Neural cell (in vitro differentiated cells): ENCODE measurements around the gene TMCO4. TPM values are rescaled to one million over a fixed set of nuclear protein-coding genes. Genes with fewer than 3 reads are reported as not detected.

ENCODE experiments used
- H2AFZ ChIP-seq: fragments of 200-600, 300-800 bp; sonication (generic), shearing (Covaris generic); 2 replicates; pipeline ENCODE4 v1.6.0; 2014; ENCODE audit warnings: low read depth, mild to moderate bottlenecking, antibody characterized with exemption, low read length, moderate library complexity
- H3F3A ChIP-seq: fragments of 200-600 bp; shearing (Covaris generic); 2 replicates; pipeline ENCODE4 v1.6.1; 2016; ENCODE audit warnings: mild to moderate bottlenecking, moderate library complexity, mixed read lengths, antibody characterized with exemption, low read length; ENCODE audit not compliant: insufficient read depth, poor library complexity, severe bottlenecking
- H3K27ac ChIP-seq: fragments of 200-600, 300-800 bp; sonication (generic), shearing (Covaris generic); 2 replicates; pipeline ENCODE4 v1.5.1; 2014; ENCODE audit warnings: mild to moderate bottlenecking, low read length, moderate library complexity
- H3K27me3 ChIP-seq: fragments of 300-800, 200-600 bp; sonication (generic), shearing (Covaris generic); 2 replicates; pipeline ENCODE4 v1.6.0; 2014; ENCODE audit warnings: mild to moderate bottlenecking, low read depth, low read length, moderate library complexity; ENCODE audit not compliant: insufficient read depth
- H3K36me3 ChIP-seq: fragments of 300-800, 200-600 bp; sonication (generic), shearing (Covaris generic); 2 replicates; pipeline ENCODE4 v1.5.1; 2014; ENCODE audit warnings: mild to moderate bottlenecking, antibody characterized with exemption, low read length, moderate library complexity; ENCODE audit not compliant: insufficient read depth
- H3K4me2 ChIP-seq: fragments of 300-800, 200-600 bp; sonication (generic), shearing (Covaris generic); 2 replicates; pipeline ENCODE4 v1.6.0; 2014; ENCODE audit warnings: mild to moderate bottlenecking, low read length
- H3K4me3 ChIP-seq: fragments of 300-800, 200-600 bp; sonication (generic), shearing (Covaris generic); 2 replicates; pipeline ENCODE4 v1.5.1; 2014; ENCODE audit warnings: mild to moderate bottlenecking, low read length, moderate library complexity
- H3K79me2 ChIP-seq: fragments of 200-600 bp; shearing (Covaris generic); replicated peaks from 2 replicates; pipeline ENCODE4 v1.6.0; 2014; ENCODE audit warnings: mild to moderate bottlenecking, low read length, moderate library complexity; ENCODE audit not compliant: insufficient read depth
- H3K9ac ChIP-seq: fragments of 300-800, 200-600 bp; sonication (generic), shearing (Covaris generic); 2 replicates; pipeline ENCODE4 v1.6.1; 2016; ENCODE audit warnings: mild to moderate bottlenecking, low read length, mixed read lengths
- H3K9me2 ChIP-seq: fragments of 200-600 bp; shearing (Covaris generic); 2 replicates; pipeline ENCODE4 v1.6.1; 2016; ENCODE audit warnings: mild to moderate bottlenecking, low read length, mixed read lengths; ENCODE audit not compliant: insufficient read depth
- H3K9me3 ChIP-seq: fragments of 200-600, 300-800 bp; sonication (generic), shearing (Covaris generic); 2 replicates; pipeline ENCODE4 v1.6.1; 2016; ENCODE audit warnings: mild to moderate bottlenecking, mixed run types, low read length, moderate library complexity, mixed read lengths
- H4K20me1 ChIP-seq: fragments of 200-600 bp; shearing (Covaris generic); 2 replicates; pipeline ENCODE4 v1.6.1; 2016; ENCODE audit warnings: mild to moderate bottlenecking, mixed run types; ENCODE audit not compliant: insufficient read depth
- EP300 ChIP-seq: fragments of 450-650 bp; conservative IDR thresholded peaks from 2 replicates; pipeline ENCODE4 v1.6.1; 2014; ENCODE audit warnings: antibody characterized with exemption, mild to moderate bottlenecking, moderate library complexity; ENCODE audit not compliant: poor library complexity, severe bottlenecking
- EZH2 ChIP-seq: fragments of 200-600, 300-800 bp; shearing (Covaris generic), sonication (generic); IDR thresholded peaks from 2 replicates; pipeline ENCODE4 v1.6.1; 2014; ENCODE audit warnings: antibody characterized with exemption, low read length, borderline replicate concordance, mild to moderate bottlenecking; ENCODE audit not compliant: insufficient read depth, poor library complexity, severe bottlenecking
- MXI1 ChIP-seq: fragments of 450-650 bp; conservative IDR thresholded peaks from 2 replicates; pipeline ENCODE4 v1.6.1; 2014; ENCODE audit warnings: antibody characterized with exemption, mild to moderate bottlenecking; ENCODE audit not compliant: poor library complexity, severe bottlenecking
- POLR2AphosphoS5 ChIP-seq: IDR thresholded peaks from 2 replicates; pipeline ENCODE4 v1.6.1; 2012
- RAD21 ChIP-seq: fragments of 450-650 bp; conservative IDR thresholded peaks from 2 replicates; pipeline ENCODE4 v1.6.1; 2014; ENCODE audit warnings: antibody characterized with exemption, mild to moderate bottlenecking, moderate library complexity
- SMC3 ChIP-seq: fragments of 450-650 bp; conservative IDR thresholded peaks from 2 replicates; pipeline ENCODE4 v1.6.1; 2014; ENCODE audit warnings: antibody characterized with exemption, mild to moderate bottlenecking, moderate library complexity; ENCODE audit not compliant: poor library complexity
- TAF1 ChIP-seq: IDR thresholded peaks from 2 replicates; pipeline ENCODE4 v1.6.1; 2012; ENCODE audit warnings: low read depth
- polyA plus RNA-seq: library from polyadenylated mRNA; depleted of rRNA; stranded (reverse); fragments of >200 nt; gene quantifications from 2 replicates; pipeline ENCODE4 v1.2.3, GENCODE V29; 2014
- TF ChIP-seq, protein P1 (sequence below): fragments of 450-650 bp; IDR thresholded peaks from 2 replicates; pipeline ENCODE4 v1.5.1; 2014; ENCODE audit warnings: antibody characterized with exemption, mild to moderate bottlenecking, moderate library complexity; ENCODE audit not compliant: poor library complexity, severe bottlenecking
- TF ChIP-seq, protein P2 (sequence below): IDR thresholded peaks from 2 replicates; pipeline ENCODE4 v1.6.1; 2012; ENCODE audit warnings: borderline replicate concordance

The TMCO4 gene
- polyA plus RNA-seq, 1 donor from 2014 or later: not detected

DNA sequence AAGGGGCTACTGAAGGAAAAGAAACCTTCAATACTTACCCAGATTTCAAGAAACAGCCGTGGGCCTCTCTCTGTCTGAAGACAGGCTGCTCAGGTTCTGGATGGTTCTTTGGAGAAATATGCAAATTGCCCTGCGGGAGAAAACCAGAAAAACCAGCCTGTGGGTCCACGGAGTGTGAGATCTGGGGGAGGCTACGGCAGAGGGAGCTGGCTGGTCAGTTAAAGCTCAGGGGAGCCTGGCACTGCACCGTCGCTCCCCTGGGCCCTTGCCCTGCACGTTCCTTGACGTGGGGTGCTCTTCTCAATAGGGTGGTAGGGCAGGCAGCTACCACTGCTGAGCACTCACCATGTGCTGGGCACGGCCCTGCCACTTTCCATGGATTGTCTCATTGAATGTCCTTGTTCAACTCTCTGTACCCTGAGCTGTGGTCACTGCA, 12.7 kb downstream of the TMCO4 start:
- Histone ChIP-seq H4K20me1 (no peaks in the 10 kb centered on the region), H3K9me2 (no peaks in the 10 kb centered on the region), H3K9me3 (no peaks in the 10 kb centered on the region), H3K4me2 (no peak overlapping the region), H3K9ac (no peak overlapping the region), H3K27ac (no peak overlapping the region), H3K36me3 (no peaks in the 10 kb centered on the region), H3F3A (no peaks in the 10 kb centered on the region), H3K79me2 (no peaks in the 10 kb centered on the region), H3K27me3 (no peaks in the 10 kb centered on the region), H3K4me3 (no peak overlapping the region), H2AFZ (no peak overlapping the region)
- TF ChIP-seq RAD21: no peak
- TF ChIP-seq EP300: no peak
- TF ChIP-seq POLR2AphosphoS5: no peak
- no peak for TF ChIP-seq SMC3
- TF ChIP-seq, protein P1, sequence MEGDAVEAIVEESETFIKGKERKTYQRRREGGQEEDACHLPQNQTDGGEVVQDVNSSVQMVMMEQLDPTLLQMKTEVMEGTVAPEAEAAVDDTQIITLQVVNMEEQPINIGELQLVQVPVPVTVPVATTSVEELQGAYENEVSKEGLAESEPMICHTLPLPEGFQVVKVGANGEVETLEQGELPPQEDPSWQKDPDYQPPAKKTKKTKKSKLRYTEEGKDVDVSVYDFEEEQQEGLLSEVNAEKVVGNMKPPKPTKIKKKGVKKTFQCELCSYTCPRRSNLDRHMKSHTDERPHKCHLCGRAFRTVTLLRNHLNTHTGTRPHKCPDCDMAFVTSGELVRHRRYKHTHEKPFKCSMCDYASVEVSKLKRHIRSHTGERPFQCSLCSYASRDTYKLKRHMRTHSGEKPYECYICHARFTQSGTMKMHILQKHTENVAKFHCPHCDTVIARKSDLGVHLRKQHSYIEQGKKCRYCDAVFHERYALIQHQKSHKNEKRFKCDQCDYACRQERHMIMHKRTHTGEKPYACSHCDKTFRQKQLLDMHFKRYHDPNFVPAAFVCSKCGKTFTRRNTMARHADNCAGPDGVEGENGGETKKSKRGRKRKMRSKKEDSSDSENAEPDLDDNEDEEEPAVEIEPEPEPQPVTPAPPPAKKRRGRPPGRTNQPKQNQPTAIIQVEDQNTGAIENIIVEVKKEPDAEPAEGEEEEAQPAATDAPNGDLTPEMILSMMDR: no peak
- TF ChIP-seq TAF1: no peak
- TF ChIP-seq, protein P2, sequence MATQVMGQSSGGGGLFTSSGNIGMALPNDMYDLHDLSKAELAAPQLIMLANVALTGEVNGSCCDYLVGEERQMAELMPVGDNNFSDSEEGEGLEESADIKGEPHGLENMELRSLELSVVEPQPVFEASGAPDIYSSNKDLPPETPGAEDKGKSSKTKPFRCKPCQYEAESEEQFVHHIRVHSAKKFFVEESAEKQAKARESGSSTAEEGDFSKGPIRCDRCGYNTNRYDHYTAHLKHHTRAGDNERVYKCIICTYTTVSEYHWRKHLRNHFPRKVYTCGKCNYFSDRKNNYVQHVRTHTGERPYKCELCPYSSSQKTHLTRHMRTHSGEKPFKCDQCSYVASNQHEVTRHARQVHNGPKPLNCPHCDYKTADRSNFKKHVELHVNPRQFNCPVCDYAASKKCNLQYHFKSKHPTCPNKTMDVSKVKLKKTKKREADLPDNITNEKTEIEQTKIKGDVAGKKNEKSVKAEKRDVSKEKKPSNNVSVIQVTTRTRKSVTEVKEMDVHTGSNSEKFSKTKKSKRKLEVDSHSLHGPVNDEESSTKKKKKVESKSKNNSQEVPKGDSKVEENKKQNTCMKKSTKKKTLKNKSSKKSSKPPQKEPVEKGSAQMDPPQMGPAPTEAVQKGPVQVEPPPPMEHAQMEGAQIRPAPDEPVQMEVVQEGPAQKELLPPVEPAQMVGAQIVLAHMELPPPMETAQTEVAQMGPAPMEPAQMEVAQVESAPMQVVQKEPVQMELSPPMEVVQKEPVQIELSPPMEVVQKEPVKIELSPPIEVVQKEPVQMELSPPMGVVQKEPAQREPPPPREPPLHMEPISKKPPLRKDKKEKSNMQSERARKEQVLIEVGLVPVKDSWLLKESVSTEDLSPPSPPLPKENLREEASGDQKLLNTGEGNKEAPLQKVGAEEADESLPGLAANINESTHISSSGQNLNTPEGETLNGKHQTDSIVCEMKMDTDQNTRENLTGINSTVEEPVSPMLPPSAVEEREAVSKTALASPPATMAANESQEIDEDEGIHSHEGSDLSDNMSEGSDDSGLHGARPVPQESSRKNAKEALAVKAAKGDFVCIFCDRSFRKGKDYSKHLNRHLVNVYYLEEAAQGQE: no peak
- TF ChIP-seq MXI1: no peak
- no peak for TF ChIP-seq EZH2

DNA sequence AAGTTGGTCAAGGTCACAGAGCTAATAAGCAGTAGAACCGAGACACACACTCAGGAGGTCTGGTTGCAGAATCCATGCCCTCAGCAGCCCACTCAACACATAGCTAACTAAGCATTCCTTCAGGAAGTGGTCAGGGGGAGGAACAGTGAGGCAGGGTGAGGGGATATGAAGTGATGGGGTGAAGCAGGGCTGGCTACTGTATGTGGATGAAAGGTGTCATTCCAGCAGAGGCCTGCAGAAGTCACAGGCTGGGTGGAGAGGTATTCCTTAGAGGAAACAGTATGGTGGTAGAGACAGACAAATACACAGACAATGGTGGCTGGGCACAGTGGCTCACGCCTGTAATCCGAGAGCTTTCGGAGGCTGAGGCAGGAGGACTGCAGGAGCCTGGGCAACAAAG, 14.1 kb downstream of the TMCO4 start:
- Histone ChIP-seq H3K36me3 (no peaks in the 10 kb centered on the region), H3K27ac (no peak overlapping the region), H3K9me3 (no peaks in the 10 kb centered on the region), H3K4me3 (no peak overlapping the region), H3K27me3 (no peaks in the 10 kb centered on the region), H3K4me2 (no peak overlapping the region), H3K9ac (no peak overlapping the region), H4K20me1 (no peaks in the 10 kb centered on the region), H3K9me2 (no peaks in the 10 kb centered on the region), H3F3A (no peaks in the 10 kb centered on the region), H3K79me2 (no peaks in the 10 kb centered on the region), H2AFZ (no peak overlapping the region)
- no peak for TF ChIP-seq SMC3
- TF ChIP-seq MXI1: no peak
- TF ChIP-seq, protein P2: no peak
- TF ChIP-seq POLR2AphosphoS5: no peak
- no peak for TF ChIP-seq EP300
- TF ChIP-seq EZH2: no peak
- TF ChIP-seq RAD21: no peak
- TF ChIP-seq, protein P1: no peak
- TF ChIP-seq TAF1: no peak
